PC-3 (cell line): ENCODE results near the gene TAF11.

Experiments
- EZH2 ChIP-seq: fragments of 300-600 bp; sonication (generic); IDR thresholded peaks from one replicate; pipeline ENCODE4 v1.6.1; 2017; ENCODE audit warnings: antibody characterized with exemption, mild to moderate bottlenecking, low read length; ENCODE audit not compliant: unreplicated experiment
- EZH2phosphoT487 ChIP-seq: fragments of 300-600 bp; sonication (generic); IDR thresholded peaks from 2 replicates; pipeline ENCODE4 v1.6.1; 2018; ENCODE audit warnings: mild to moderate bottlenecking, antibody characterized with exemption, low read length, borderline replicate concordance
- TF ChIP-seq, protein P1 (sequence below): fragments of 300-600 bp; sonication (generic); conservative IDR thresholded peaks from 2 replicates; pipeline ENCODE4 v1.5.1; 2017; ENCODE audit warnings: antibody characterized with exemption, low read depth, mild to moderate bottlenecking, low read length

DNA sequence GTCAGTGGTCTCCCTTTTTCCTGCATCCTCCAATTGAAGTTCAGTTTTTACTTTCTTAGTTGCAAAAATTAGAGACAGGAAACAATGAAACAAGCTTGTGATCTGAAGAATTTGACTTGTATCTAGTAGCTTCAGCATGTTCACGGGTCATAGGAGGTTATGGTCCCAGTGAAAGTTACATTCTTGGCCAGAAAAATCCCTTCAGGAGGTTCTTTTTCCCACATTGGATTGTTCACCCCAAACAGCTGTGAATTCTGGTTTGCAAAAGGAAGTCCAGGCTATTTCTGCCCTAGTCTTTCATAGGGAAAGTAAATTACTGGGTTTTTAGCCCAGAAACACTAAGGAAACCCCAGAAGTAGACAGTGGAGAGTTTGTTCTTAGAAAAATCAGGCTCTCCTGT is 9.3 kb upstream of the TAF11 start:
- TF ChIP-seq, protein P1, sequence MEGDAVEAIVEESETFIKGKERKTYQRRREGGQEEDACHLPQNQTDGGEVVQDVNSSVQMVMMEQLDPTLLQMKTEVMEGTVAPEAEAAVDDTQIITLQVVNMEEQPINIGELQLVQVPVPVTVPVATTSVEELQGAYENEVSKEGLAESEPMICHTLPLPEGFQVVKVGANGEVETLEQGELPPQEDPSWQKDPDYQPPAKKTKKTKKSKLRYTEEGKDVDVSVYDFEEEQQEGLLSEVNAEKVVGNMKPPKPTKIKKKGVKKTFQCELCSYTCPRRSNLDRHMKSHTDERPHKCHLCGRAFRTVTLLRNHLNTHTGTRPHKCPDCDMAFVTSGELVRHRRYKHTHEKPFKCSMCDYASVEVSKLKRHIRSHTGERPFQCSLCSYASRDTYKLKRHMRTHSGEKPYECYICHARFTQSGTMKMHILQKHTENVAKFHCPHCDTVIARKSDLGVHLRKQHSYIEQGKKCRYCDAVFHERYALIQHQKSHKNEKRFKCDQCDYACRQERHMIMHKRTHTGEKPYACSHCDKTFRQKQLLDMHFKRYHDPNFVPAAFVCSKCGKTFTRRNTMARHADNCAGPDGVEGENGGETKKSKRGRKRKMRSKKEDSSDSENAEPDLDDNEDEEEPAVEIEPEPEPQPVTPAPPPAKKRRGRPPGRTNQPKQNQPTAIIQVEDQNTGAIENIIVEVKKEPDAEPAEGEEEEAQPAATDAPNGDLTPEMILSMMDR = no peak
- TF ChIP-seq EZH2 (no peak), EZH2phosphoT487 (no peak)
